Panc1 (cell line): ENCODE data around the gene TMEM238L. TPM values are rescaled to one million over a fixed set of nuclear protein-coding genes. Genes with fewer than 3 reads are reported as not detected.

ENCODE experiments used
- ATAC-seq: fragments of 200-7000 bp; cut with Tn5 transposase; 2 replicates; pipeline ENCODE4 v1.9.1; 2020; ENCODE audit warnings: mild to moderate bottlenecking, moderate library complexity
- BruUV-seq: library from RNA; stranded (reverse); fragments of 400-500 nt; replicated peaks from 2 replicates; lab custom pipeline; 2021; lab: Mats Ljungman, UMichigan
- CTCF ChIA-PET: fragments of 300-600 bp; sonication (Branson Sonifier 250); formaldehyde crosslinking; loops from one replicate; lab custom pipeline; 2022; ENCODE audit warnings: antibody characterized with exemption; lab: Charles Lee
- POLR2A ChIA-PET: fragments of 300-600 bp; sonication (Branson Sonifier 250); formaldehyde crosslinking; loops from one replicate; lab custom pipeline; 2022; ENCODE audit warnings: antibody characterized with exemption; lab: Charles Lee
- DNase-seq: peaks from one replicate; pipeline ENCODE4 v3.0.0-alpha.2; 2010; ENCODE audit warnings: low read depth, low spot score
- H3K27ac ChIP-seq: 2 replicates; pipeline ENCODE4 v1.5.1; 2011; ENCODE audit warnings: mild to moderate bottlenecking, low read length, inconsistent platforms
- H3K27me3 ChIP-seq: fragments of 200-500 bp; sonication (Bioruptor generic); 2 replicates; pipeline ENCODE4 v1.6.0; 2014; ENCODE audit warnings: low read length, inconsistent platforms; ENCODE audit not compliant: control insufficient read depth, insufficient read depth
- H3K36me3 ChIP-seq: fragments of 200-500 bp; sonication (Bioruptor generic); 2 replicates; pipeline ENCODE4 v1.5.1; 2014; ENCODE audit warnings: inconsistent platforms, mild to moderate bottlenecking, low read length, moderate library complexity; ENCODE audit not compliant: control insufficient read depth, insufficient read depth
- H3K4me1 ChIP-seq: 2 replicates; pipeline ENCODE4 v1.5.1; 2011; ENCODE audit warnings: inconsistent platforms, mild to moderate bottlenecking, low read length, moderate library complexity; ENCODE audit not compliant: control insufficient read depth, insufficient read depth
- H3K4me3 ChIP-seq, 2 experiments: 2 replicates each; pipeline ENCODE4 v1.5.1; 2011 to 2012; ENCODE audit warnings: low read depth in 2 of 2, low read length in 2 of 2, mild to moderate bottlenecking in 2 of 2, inconsistent platforms in 1 of 2, moderate library complexity in 1 of 2
- H3K9me3 ChIP-seq: fragments of 200-500 bp; sonication (Bioruptor generic); 2 replicates; pipeline ENCODE4 v1.5.1; 2014; ENCODE audit warnings: low read depth, mild to moderate bottlenecking, inconsistent platforms, low read length, moderate library complexity; ENCODE audit not compliant: control insufficient read depth, insufficient read depth
- POLR2AphosphoS5 ChIP-seq: IDR thresholded peaks from 2 replicates; pipeline ENCODE4 v1.6.1; 2012; ENCODE audit warnings: mild to moderate bottlenecking, low read depth, low read length, moderate library complexity
- SIN3A ChIP-seq: IDR thresholded peaks from 2 replicates; pipeline ENCODE4 v1.6.1; 2012; ENCODE audit warnings: low read depth, mild to moderate bottlenecking, low read length, moderate library complexity, borderline replicate concordance; ENCODE audit not compliant: insufficient read depth
- TCF7L2 ChIP-seq: IDR thresholded peaks from 2 replicates; pipeline ENCODE4 v1.6.1; 2011; ENCODE audit warnings: mild to moderate bottlenecking, low read depth, low read length, inconsistent platforms
- in situ Hi-C: cut with HindIII; loops from 2 replicates; pipeline ENCODE4 v1.10.0; 2016; ENCODE audit warnings: low sequenced_read_pairs, low pct_unique_long_range_greater_than_20kb
- intact Hi-C: fragments of 100-400 bp; cut with micrococcal nuclease; formaldehyde crosslinking; loops from one replicate; pipeline ENCODE4 v1.10.0; 2022; ENCODE audit not compliant: unreplicated experiment
- total RNA-seq: library from RNA; stranded (reverse); gene quantifications from one replicate; pipeline ENCODE4 v1.2.1, GENCODE V29; 2021; ENCODE audit not compliant: unreplicated experiment
- TF ChIP-seq, protein P1 (sequence below), 2 experiments: IDR thresholded peaks; 2 replicates each; pipeline ENCODE4 v1.6.1; 2011 to 2012; ENCODE audit warnings: low read depth in 2 of 2, control low read depth in 1 of 2, low read length in 1 of 2, mild to moderate bottlenecking in 1 of 2, moderate library complexity in 1 of 2; ENCODE audit not compliant: insufficient read depth in 1 of 2
- TF ChIP-seq, protein P2 (sequence below): fragments of 450-650 bp; IDR thresholded peaks from 2 replicates; pipeline ENCODE4 v1.5.1; 2017; ENCODE audit warnings: mild to moderate bottlenecking

The TMEM238L gene
- total RNA-seq, 1 experiment from 2014 or later: not detected

DNA sequence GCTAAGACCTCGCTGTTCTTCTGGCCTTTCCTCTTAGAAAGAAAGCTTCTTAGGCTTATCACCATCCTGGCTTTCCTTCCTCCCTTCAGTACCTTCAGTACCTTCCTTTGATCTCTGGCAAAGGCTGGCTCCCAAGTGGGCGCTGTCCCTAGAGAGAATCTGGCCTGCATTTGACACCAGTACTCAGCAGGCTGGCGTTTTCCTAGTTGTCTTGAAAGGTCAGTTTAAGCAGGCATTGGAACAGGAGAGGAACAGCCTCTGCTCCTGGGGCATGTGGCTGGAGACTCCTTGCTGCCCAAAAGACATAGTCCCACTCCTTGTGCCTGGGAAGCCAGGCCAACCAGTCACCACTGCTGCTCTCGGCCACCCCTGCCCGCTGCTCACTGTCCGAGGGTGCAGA, 34.1 kb downstream of the TMEM238L start:
- CTCF ChIA-PET: no interaction called here

DNA sequence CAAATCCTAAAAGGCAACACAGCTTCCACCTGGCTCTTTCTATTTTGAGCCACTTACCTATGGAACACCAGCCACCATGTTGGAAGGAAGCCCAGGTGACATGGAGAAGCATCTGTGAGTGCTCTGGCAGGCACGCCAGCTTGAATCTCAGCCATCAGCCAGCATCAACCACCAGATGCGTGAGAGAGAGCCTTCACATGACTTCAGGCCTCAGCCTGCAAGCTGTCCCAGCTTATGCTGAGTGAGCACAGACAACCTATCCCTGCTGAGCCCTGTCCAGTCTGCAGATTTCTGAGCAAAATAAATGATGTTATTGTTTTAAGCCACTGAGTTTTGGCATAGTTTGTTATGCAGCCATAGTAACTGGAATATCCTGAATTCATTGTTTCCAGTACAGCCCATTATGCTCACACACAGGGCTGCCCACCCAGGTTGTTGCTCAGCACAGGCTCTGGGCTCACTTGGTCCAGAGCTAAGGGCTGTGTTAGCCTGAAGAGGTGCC, 35.1 kb downstream of the TMEM238L start:
- Histone ChIP-seq H3K36me3 (no peaks in the 10 kb centered on the region), H3K4me3 (no peak overlapping the region), H3K27ac (no peak overlapping the region), H3K27me3 (no peaks in the 10 kb centered on the region), H3K9me3 (no peaks in the 10 kb centered on the region), H3K4me1 (no peaks in the 10 kb centered on the region)
- in situ Hi-C loops: no loop called here
- ChIA-PET CTCF (no interaction called here), POLR2A (no interaction called here)
- BruUV-seq: no TSS peak
- TF ChIP-seq, protein P1, sequence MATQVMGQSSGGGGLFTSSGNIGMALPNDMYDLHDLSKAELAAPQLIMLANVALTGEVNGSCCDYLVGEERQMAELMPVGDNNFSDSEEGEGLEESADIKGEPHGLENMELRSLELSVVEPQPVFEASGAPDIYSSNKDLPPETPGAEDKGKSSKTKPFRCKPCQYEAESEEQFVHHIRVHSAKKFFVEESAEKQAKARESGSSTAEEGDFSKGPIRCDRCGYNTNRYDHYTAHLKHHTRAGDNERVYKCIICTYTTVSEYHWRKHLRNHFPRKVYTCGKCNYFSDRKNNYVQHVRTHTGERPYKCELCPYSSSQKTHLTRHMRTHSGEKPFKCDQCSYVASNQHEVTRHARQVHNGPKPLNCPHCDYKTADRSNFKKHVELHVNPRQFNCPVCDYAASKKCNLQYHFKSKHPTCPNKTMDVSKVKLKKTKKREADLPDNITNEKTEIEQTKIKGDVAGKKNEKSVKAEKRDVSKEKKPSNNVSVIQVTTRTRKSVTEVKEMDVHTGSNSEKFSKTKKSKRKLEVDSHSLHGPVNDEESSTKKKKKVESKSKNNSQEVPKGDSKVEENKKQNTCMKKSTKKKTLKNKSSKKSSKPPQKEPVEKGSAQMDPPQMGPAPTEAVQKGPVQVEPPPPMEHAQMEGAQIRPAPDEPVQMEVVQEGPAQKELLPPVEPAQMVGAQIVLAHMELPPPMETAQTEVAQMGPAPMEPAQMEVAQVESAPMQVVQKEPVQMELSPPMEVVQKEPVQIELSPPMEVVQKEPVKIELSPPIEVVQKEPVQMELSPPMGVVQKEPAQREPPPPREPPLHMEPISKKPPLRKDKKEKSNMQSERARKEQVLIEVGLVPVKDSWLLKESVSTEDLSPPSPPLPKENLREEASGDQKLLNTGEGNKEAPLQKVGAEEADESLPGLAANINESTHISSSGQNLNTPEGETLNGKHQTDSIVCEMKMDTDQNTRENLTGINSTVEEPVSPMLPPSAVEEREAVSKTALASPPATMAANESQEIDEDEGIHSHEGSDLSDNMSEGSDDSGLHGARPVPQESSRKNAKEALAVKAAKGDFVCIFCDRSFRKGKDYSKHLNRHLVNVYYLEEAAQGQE (IDR thresholded peaks at IDR 0.05; ENCODE audit: insufficient read depth in 1 of 2, low read depth in 2 of 2, low read length in 1 of 2): no peak
- no peak for TF ChIP-seq SIN3A
- no peak for TF ChIP-seq TCF7L2
- DNase-seq: no peak
- ATAC-seq: no peak
- intact Hi-C loops: no loop called here

More for the DNA sequence above, 34.1 kb downstream of the TMEM238L start:
- in situ Hi-C loops: no loop called here
- Histone ChIP-seq H3K4me1 (no peaks in the 10 kb centered on the region), H3K9me3 (no peaks in the 10 kb centered on the region), H3K4me3 (no peak overlapping the region), H3K27me3 (no peaks in the 10 kb centered on the region), H3K36me3 (no peaks in the 10 kb centered on the region), H3K27ac (no peak overlapping the region)
- BruUV-seq: no TSS peak
- no peak for TF ChIP-seq POLR2AphosphoS5
- TF ChIP-seq, protein P2, sequence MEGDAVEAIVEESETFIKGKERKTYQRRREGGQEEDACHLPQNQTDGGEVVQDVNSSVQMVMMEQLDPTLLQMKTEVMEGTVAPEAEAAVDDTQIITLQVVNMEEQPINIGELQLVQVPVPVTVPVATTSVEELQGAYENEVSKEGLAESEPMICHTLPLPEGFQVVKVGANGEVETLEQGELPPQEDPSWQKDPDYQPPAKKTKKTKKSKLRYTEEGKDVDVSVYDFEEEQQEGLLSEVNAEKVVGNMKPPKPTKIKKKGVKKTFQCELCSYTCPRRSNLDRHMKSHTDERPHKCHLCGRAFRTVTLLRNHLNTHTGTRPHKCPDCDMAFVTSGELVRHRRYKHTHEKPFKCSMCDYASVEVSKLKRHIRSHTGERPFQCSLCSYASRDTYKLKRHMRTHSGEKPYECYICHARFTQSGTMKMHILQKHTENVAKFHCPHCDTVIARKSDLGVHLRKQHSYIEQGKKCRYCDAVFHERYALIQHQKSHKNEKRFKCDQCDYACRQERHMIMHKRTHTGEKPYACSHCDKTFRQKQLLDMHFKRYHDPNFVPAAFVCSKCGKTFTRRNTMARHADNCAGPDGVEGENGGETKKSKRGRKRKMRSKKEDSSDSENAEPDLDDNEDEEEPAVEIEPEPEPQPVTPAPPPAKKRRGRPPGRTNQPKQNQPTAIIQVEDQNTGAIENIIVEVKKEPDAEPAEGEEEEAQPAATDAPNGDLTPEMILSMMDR: no peak
- intact Hi-C loops: no loop called here
- DNase-seq (no peak), ATAC-seq (no peak)
- POLR2A ChIA-PET: no interaction called here

DNA sequence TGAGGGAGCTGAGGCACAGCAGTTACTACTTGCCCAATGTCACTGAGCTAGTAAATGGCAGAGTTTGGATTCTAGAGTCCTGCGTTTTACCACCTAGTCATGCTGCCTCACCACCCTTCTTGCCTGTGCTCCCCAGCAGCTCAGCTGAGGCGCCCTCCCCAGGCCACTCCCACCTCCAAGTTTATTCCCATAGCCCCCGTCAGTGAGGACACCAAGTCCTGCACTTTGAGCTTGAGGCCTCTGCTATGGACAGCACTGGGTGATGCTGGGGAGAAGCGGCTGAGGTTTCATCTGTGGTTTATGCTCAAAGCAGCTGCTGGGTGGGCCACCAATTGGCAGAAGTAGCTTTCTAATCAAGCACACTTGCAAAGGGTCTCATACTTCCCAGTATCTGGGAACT, 36.7 kb downstream of the TMEM238L start:
- in situ Hi-C loops (no loop called here), intact Hi-C loops (no loop called here)
- H3K27me3 ChIP-seq: no peaks in the 10 kb centered on the region
- no peaks in the 10 kb centered on the region for H3K36me3 ChIP-seq
- H3K27ac ChIP-seq: no peak overlapping the region
- no peak overlapping the region for H3K4me3 ChIP-seq
- no peaks in the 10 kb centered on the region for H3K4me1 ChIP-seq
- TF ChIP-seq, protein P2: no peak
- TF ChIP-seq POLR2AphosphoS5: no peak
- TF ChIP-seq TCF7L2: no peak
- no peak for TF ChIP-seq SIN3A
- TF ChIP-seq, protein P1 (IDR thresholded peaks at IDR 0.05; ENCODE audit: insufficient read depth in 1 of 2, low read depth in 2 of 2, low read length in 1 of 2): no peak
- H3K9me3 ChIP-seq: no peaks in the 10 kb centered on the region
- DNase-seq: no peak
- POLR2A ChIA-PET: no interaction called here
- CTCF ChIA-PET: no interaction called here
- no peak for ATAC-seq
- BruUV-seq: no TSS peak
